ENCODE results near the gene NVL.
A peak's percentile ranks its signal among the peaks of the same experiment; 100 is the strongest.

Gene NVL

GRCh38 chr1:224188286-224188685 is 141.7 kb downstream of the NVL start:
- no peak for DNase-seq

GRCh38 chr1:224185208-224185607 is 144.8 kb downstream of the NVL start:
- no peak for DNase-seq

- DNase-seq = peak; percentile 19
These were observed 146.2 kb downstream of the NVL start for GRCh38 chr1:224183591-224184312.

- DNase-seq = peak; percentile 82
These were observed 146.9 kb downstream of the NVL start, which contains the start of gene DEGS1 for GRCh38 chr1:224182866-224183590. Gene DEGS1 (plus strand): TSS chr1:224183240. CDS start chr1:224183337, 97 bp downstream.

- no peak for DNase-seq
These were observed 147.7 kb downstream of the NVL start for GRCh38 chr1:224182057-224182865.

- no peak for DNase-seq
These were observed 148.5 kb downstream of the NVL start for GRCh38 chr1:224181453-224181810.

- no peak for DNase-seq
These were observed 149.1 kb downstream of the NVL start for GRCh38 chr1:224180783-224181452.

- DNase-seq = no peak
These were observed 151.1 kb downstream of the NVL start for GRCh38 chr1:224178894-224179293.

- no peak for DNase-seq
These were observed 152.5 kb downstream of the NVL start for GRCh38 chr1:224177356-224177999.
